OCI-LY1 (cell line): ENCODE measurements around the gene ZFYVE26.

Experiments used
- CTCF ChIP-seq: fragments of 200-600 bp; sonication (generic), shearing (Covaris generic); IDR thresholded peaks from 2 replicates; pipeline ENCODE4 v1.5.1; 2017; ENCODE audit warnings: mild to moderate bottlenecking, antibody characterized with exemption, low read length, moderate library complexity, mixed read lengths
- EZH2 ChIP-seq: fragments of 200-600 bp; sonication (generic), shearing (Covaris generic); IDR thresholded peaks from 2 replicates; pipeline ENCODE4 v1.8.0; 2017; ENCODE audit warnings: borderline replicate concordance, mixed run types, mild to moderate bottlenecking, antibody characterized with exemption, low read length, moderate library complexity, mixed read lengths

DNA sequence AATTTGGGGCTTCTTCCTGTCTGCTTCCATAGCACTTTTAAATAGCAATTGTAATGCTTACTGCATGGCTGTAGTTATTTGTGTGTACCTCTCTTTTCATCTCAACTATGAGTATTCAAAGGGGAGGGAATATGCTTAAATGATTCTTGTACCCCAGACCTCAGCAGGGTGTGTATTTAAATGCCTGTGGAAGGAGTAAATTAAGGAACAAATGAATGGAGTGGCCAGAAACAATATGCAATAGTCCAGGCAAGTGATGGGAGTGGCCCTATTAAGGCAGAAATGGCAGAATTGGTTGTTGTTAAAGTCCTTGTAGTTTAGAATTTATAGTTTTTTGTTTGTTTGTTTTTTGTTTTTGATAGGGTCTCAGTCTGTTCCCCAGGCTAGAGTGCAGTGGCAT lies 4.7 kb upstream of the ZFYVE26 start:
- TF ChIP-seq CTCF (no peak), EZH2 (no peak)
